GM21526 (cell line): Measurements from ENCODE around the gene KCNK16.

Source experiments
- ATAC-seq: cut with Tn5 transposase; IDR thresholded peaks from one replicate; pipeline ENCODE4 v1.9.1; 2021; ENCODE audit warnings: moderate library complexity; ENCODE audit not compliant: unreplicated experiment, low FRiP score

The KCNK16 gene

GRCh38 chr6:39342692-39343395 is 20.3 kb upstream of the KCNK16 start:
- ATAC-seq: no peak

- no peak for ATAC-seq
These were observed 19.4 kb upstream of the KCNK16 start for GRCh38 chr6:39341937-39342336.

DNA sequence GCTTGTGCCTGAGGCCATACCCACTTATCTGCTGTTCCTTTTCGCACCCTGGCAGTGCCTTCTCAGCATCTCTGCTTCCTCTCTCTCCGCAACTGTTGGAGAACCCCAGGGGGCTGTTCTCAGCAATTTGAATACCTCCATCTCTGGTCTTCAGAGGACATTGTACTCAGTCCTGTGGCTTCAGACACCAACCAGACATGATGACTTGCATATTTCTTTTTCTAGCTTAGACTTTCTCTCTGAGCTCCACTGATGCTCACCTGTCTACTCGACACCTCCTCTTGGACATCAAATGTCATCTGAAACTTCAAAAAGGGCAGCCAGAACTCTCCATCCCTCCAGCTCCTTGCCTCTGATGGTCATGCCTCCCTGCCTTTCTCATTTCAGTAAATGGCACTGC is 18.9 kb upstream of the KCNK16 start:
- no peak for ATAC-seq

- no peak for ATAC-seq
These were observed 17.5 kb upstream of the KCNK16 start for GRCh38 chr6:39339868-39340550.

GRCh38 chr6:39339096-39339867 is 16.8 kb upstream of the KCNK16 start:
- ATAC-seq: no peak

DNA sequence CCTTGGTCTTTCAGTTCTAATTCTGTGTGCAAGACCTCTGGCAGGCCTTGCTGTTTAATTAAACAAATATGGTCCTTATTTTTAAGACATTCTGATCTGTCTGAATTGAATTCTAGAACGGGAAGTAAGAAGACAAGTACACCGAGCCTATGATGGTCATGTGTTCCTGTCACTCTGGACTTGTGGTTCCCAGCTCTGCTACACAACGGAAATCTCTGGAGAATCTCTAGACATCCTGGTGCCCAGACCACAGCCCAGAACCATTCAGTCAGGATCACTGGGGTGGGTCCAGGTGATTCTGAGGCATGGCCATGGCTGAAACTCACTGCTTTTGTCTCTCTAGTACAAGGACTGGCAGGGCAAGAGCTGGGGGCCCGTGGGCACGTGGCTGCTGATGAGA is 15.9 kb upstream of the KCNK16 start:
- no peak for ATAC-seq

DNA sequence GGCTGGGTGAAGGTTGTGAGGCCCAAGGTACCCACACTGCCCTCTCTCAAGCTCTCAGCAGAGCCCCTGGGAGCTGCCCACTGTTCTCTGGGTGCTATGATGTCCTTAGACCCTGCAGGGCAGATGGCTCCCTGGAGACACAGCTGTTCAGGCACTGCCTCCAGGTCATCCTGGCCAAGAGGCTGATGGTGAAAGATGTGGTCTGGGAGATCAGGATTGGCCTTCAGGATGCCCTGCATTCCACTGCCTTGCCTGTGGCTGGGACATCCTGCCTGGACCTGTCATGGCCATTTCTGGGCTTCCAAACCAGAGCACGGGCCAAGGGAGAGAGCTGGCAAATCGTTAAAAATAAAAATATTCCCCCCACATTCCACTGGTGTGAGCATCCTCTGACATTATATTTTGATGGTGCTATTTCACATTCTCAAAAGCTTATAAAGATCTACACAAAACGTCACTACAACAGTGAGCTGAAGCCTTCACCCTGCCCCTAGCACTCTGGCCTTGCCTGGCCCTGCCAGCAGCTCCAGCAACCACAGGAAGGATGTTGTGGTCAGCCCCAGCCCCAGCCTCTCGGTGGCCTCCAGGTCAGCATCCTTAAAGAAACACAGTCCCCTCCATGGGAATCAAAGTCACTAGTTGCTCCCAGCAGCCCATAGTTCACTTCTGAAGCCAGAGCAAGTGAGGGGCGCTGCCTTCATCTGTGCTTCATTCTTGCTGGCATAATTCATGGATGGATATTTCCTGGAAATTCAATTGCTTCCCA is 13.5 kb upstream of the KCNK16 start:
- no peak for ATAC-seq

DNA sequence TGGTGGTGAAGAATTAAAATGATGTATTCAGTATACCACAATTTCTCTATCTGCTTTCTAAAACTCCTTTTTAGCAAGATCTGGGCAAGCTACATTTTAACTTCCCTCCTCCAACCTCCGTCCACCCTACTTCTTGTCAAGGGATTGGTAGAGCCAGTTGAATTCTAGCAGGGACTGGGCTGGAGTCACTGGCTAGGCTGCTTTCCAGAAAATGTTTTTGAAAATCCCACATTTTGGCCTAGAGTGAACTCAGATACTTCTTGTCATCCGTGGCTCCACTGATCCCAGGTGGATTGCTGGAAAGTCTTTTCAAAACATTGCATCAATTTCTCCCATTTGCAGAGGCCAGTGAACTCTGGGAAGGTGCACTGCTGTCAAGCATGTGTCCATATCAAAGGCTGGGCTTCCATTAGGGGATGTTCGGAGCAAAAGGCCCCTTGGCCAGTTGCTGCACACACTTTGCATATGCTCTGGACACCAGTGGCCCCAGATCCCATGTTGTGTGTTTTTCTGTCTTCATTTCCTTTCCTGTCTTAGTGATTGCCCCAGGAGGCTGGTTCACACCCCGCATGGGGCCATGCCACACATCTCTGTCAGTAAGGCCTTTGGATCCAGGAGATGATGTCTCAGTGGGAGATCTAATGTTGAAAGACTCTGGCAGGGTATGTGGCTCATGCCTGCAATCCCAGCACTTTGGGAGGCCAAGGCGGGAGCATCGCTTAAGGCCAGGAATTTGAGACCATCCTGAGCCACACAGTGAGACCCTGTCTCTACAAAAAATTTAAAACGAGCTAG is 11.3 kb upstream of the KCNK16 start:
- ATAC-seq: no peak

DNA sequence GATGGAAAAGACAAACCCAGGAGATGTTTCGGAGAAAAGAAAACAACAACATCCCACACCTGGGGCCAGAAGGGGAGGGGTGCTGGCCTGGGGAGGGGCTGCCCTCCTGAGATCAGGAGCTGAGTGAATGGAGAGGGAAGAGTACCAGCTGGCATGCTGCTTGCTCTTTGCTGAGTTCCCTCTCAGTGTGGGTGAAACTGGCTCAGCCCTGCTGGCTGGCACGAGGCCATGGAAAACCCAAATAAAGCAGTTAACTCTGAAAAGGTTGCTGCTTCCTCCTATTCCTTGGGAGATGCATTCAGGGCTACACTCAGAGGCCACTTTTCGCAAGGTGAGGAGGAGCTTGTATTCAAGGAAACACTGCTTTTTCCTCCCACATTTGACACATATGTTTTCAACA is 8.0 kb upstream of the KCNK16 start:
- ATAC-seq: no peak

GRCh38 chr6:39330057-39330456 is 7.6 kb upstream of the KCNK16 start:
- ATAC-seq: no peak

GRCh38 chr6:39328066-39328465 is 5.6 kb upstream of the KCNK16 start:
- no peak for ATAC-seq

GRCh38 chr6:39327507-39327906 is 5.0 kb upstream of the KCNK16 start:
- ATAC-seq: no peak

DNA sequence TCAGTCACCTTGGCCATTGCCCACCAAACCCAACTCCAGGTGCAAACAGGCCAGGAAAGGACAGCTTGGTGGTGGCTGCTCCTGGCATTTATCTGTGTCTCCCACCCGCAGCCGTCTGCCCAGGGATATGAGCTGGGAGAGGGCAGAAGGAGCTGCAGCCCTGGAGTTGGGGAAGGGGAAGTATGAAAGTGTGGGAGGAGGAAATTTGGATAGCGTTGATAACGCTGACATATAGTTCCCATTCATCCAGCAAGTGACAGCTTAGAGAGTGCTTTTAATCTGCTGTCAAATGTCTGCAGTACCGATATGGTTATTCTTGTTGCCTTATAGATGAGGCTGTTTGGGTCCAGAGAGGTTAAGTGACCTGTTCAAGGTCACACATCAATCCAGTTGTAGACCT is 741 bp downstream of the KCNK16 start:
- no peak for ATAC-seq

DNA sequence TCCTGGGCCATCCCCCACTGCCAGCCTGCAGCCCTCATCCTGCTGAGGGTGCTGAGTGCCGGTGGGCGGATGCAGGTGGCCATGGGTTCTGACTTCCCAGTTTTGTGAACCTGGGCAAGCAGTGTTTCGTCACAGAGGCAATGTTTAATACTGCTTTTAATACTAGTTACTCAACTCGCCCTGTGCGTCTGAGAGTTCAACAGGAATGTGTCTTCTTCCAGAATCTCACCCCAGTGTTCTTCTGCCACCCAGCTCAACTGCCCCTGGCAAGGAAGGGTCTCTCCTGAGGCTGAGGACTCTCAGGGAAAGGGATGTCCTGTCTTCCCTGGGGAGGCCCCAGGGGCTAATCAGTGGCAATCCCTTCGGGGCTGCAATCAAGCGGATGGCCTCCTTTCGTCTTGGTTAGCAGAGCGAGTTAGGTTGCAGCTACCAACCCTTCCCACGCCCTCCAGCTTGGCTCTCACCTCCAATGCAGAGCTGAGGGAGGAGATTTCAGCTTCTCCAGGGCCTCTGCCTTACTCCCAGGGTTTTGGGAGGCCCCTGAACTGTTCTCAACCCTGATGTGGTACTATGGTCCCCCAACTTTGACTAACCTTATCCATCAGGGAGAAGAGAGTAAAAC is 2.0 kb downstream of the KCNK16 start:
- ATAC-seq: no peak

DNA sequence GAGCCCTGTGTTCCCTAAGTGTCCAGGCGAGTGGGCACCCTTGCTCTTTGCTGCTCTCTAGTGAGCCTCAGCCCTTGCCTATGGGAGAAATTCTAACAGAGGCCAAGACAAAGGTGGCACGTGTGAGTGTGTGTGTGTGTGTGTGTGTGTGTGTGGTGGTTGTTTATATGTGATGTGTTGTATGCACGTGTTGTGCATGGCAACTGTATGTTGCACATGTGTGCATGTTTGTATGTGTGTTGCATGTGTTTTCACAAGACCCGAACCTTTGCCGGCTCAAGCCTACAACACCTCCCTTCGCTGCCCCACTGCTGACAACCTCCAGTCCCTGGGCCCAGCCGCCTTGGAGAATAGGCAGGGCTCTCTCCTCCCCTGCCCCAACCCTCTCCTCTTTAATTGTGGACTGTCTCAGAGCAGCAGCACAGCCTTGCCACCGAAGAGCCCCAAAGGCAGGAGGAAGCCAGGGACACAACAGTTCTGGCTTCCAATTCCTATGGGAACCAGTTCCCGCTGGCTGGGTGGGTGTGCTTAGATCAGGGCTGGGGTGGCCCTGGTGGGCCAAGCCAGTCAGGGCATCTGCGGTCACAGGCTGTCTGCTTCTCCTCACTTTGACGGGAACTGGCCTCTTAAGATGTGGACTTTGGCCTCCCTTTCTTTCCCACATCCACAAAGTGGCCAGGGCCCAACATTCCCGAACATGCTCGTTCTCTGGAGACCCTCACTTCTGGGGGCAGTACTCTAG is 2.7 kb downstream of the KCNK16 start:
- ATAC-seq: no peak

GRCh38 chr6:39317256-39317655 is 5.2 kb downstream of the KCNK16 start:
- ATAC-seq: no peak

- no peak for ATAC-seq
These were observed 8.2 kb downstream of the KCNK16 start, which contains the start of gene KCNK17 for GRCh38 chr6:39314273-39314795. KCNK17 (minus strand) TSS chr6:39314419; CDS start chr6:39314320, 99 bp downstream.

- ATAC-seq: no peak
These were observed 8.8 kb downstream of the KCNK16 start for GRCh38 chr6:39313526-39314272.
